Measurements from ENCODE around the gene NAV3. TPM values are rescaled to one million over a fixed set of nuclear protein-coding genes. Genes with fewer than 3 reads are reported as not detected.
A peak's percentile ranks its signal among the peaks of the same experiment; 100 is the strongest.

NAV3 gene
- total RNA-seq, 1 donor from 2014 or later, result 43.8 TPM

DNA sequence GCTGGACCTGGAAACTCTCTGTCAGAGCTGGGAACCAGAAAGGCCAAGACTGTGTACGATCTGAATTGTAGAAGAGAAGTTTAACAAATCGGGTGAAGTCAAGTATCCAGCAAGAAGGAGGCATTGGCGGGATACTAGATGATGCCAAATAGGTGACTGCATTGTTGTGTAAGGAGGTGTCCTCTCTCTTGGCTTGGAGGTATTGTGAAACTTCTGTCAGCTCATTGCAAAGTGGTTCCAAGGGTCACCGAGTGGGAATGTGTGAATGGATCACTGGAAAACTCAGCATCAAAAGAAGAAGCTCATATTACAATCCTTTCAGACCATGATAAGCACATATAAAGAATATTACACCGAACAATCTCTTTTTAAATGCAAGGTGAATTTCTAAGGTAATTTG is 11.7 kb downstream of the NAV3 start:
- DNase-seq, result no peak

- no peak for DNase-seq
Observed at GRCh38 chr12:77845831-77846230, 15.1 kb downstream of the NAV3 start.

GRCh38 chr12:77847060-77847541 is 16.4 kb downstream of the NAV3 start:
- no peak for DNase-seq

- DNase-seq, result no peak
Observed at GRCh38 chr12:77847680-77848431, 17.2 kb downstream of the NAV3 start.

GRCh38 chr12:77850129-77850528 is 19.4 kb downstream of the NAV3 start:
- DNase-seq, result no peak

DNA sequence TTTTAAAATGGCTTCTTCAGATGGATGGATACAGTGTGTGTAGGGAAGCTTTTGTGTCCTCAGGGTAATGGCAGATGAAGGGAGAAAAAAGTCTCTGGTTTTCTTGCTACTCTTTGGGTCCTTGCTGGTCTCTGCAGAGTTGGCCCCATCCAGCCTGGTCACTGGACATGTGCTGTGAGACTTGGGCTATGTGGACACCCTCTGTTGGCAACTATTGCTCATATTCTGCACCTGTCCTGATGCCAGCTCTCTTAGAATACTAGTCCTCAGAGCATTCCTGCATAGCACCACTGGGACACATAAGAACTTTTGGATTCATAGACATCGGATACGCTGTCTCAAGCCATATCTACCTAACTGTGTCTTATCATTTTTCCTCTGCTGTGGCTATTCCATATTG is 20.0 kb downstream of the NAV3 start:
- DNase-seq, result no peak

GRCh38 chr12:77855548-77855947 is 24.9 kb downstream of the NAV3 start:
- no peak for DNase-seq

GRCh38 chr12:77861317-77861716 is 30.6 kb downstream of the NAV3 start:
- DNase-seq, result no peak

- no peak for DNase-seq
Observed at GRCh38 chr12:77865178-77865577, 34.5 kb downstream of the NAV3 start.

- no peak for DNase-seq
Observed at GRCh38 chr12:77878901-77879300, 48.2 kb downstream of the NAV3 start.

DNA sequence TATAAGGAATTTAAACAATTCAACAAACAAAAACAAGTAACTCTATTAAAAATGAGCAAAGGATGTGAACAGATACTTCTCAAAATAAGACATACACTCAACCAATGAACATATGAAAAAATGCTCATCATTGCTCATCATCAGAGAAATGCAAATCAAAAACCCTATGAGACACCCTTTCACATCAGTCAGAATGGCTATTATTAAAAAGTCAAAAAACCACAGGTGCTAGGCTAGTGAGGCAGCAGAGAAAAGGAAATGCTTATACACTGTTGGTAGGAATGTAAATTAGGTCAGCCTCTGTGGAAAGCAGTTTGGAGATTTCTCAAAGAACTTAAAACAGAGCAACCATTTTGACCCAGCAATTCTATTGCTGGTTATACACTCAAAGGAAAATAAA is 52.0 kb downstream of the NAV3 start:
- DNase-seq, result no peak

GRCh38 chr12:77888611-77889010 is 57.9 kb downstream of the NAV3 start:
- DNase-seq, result no peak

- DNase-seq, result no peak
Observed at GRCh38 chr12:77891518-77892147, 60.9 kb downstream of the NAV3 start.

- no peak for DNase-seq
Observed at GRCh38 chr12:77893918-77894317, 63.2 kb downstream of the NAV3 start.

- DNase-seq, result no peak
Observed at GRCh38 chr12:77894556-77894955, 63.9 kb downstream of the NAV3 start.

DNA sequence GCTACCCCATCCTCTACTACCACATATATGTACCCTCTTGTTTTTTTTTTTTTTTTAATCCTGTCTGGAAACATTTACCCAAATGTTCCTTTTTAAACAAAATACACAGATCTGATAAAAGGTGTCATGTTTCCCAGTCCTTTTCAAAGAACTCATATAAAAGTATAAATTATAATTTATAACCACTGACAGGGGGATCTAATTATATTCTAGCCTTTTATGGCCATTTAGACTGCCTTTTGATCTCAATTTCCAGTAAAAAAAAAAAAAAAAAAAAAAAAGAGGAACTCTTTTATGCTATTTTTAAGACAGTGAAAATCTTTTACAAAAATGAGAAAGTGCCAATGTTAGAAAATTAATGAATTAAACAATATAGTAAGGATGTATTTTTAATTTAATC is 65.0 kb downstream of the NAV3 start:
- DNase-seq, result no peak

DNA sequence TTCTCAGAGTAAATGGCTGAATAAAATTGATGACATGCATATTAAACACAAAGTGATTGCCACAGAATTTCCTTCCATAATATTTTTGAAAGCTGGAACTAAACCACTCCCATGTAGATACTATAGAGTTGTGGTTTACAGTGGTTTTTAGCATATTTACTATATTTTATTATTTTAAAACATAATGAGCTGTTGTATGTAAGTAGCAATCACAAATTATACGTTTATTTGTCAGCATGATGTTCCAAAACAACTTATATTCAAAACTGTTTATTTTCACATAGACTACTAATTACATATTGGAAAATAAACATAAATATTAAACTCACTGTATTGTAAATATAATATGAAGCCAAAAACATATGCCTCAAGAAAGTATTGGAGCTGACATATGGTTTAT is 77.2 kb downstream of the NAV3 start:
- no peak for DNase-seq

GRCh38 chr12:77914081-77914488 is 83.4 kb downstream of the NAV3 start:
- peak; percentile 78 for DNase-seq

DNA sequence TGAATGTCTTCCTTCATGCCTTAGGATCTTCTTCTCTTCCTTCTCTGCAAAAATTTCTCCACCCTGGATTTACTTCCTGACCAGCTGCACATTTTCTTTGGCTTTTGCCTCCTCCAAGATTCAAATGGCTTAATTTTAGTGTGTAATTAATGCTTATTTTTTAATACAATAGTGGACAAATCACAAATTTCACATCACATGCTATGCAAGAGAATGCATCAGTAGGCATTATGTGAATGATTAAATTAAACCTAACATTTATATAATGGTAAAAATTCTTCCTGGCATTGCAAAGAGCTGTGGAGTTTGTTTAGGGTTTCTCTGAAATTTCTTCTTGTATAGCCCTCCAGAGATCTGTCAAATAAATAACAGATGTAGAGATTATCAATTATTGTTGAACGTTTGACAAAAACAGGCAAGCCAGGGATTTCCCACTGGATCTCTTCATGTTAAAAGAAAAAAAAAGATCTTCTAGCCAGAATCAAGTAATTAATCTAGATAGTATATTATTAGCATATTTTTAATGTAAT is 84.4 kb downstream of the NAV3 start:
- DNase-seq, result peak; percentile 32

GRCh38 chr12:77916276-77916675 is 85.6 kb downstream of the NAV3 start:
- no peak for DNase-seq

GRCh38 chr12:77918046-77918445 is 87.4 kb downstream of the NAV3 start:
- DNase-seq, result no peak

DNA sequence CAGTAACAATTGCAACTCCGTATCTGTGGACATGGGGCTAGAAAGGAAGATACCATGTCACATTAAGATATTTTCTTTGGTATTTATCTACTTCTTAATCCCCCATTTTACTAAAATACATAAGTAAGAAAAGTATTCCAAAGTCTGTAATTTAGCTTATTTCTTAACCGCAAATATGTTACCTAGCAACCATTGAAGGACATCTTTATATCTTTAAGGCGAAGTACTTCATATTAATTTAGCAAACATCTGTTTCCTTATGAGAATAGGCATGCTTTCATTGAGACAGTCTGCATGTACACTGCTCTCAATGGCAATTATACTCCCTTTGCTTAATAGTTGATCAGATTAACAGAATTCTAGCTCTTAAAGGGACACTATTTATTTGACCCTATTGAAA is 88.8 kb downstream of the NAV3 start:
- peak; percentile 21 for DNase-seq

DNA sequence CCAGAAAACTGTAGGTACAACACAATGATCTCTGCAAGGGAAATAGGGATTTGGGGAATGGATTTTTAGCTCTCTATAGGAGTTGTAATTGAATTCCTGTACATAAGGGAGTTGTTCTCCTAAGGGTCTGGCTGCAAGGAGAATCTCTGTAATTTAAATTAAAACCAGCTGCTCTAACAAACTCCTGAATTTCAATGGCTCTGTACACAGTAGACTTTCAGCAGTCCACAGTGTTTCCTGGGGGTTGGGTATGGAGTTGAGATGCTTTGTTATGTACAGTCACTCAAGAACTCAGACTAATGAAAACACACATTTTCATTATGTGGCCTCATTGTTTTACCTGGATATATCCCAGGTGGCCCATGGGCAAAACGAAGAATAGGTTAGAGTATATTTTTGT is 93.2 kb downstream of the NAV3 start:
- peak; percentile 10 for DNase-seq

GRCh38 chr12:77924703-77925102 is 94.0 kb downstream of the NAV3 start:
- DNase-seq, result peak; percentile 36

All from skin of body (tissue), 2 donors.